Measurements from ENCODE around the gene WDR11.

GRCh38 chr10:120948889-120949608 is 97.9 kb downstream of the WDR11 start:
- TF ChIP-seq POLR2AphosphoS5 (IDR thresholded peaks at IDR 0.05) = no peak
- peak; percentile 35 to 63 (median 61) for TF ChIP-seq CTCF (IDR thresholded peaks at IDR 0.05)
- no peak for TF ChIP-seq POLR2A (IDR thresholded peaks at IDR 0.05)

Measured in prostate gland (tissue), 2 donors.